GM12878 (cell line): ENCODE measurements around the gene WNK2. TPM values are rescaled to one million over a fixed set of nuclear protein-coding genes. Genes with fewer than 3 reads are reported as not detected.

Experiments used
- ATAC-seq: fragments of 200-7000 bp; cut with Tn5 transposase; 3 replicates; pipeline ENCODE4 v1.9.1; 2020; ENCODE audit warnings: mild to moderate bottlenecking, moderate library complexity
- BruUV-seq: library from RNA; stranded (reverse); fragments of 400-500 nt; replicated peaks from 2 replicates; lab custom pipeline; 2021; lab: Mats Ljungman, UMichigan
- CTCF ChIA-PET: fragments of 300-600 bp; sonication (Branson Sonifier 250); formaldehyde crosslinking; extraction: SDS; loops from one replicate; lab custom pipeline; 2021; ENCODE audit warnings: inconsistent platforms; lab: Yijun Ruan, JAX
- POLR2A ChIA-PET: fragments of 350-600 bp; formaldehyde crosslinking; extraction: SDS; loops from one replicate; lab custom pipeline; 2021; ENCODE audit warnings: inconsistent platforms; lab: Charles Lee
- RAD21 ChIA-PET: fragments of 300-600 bp; sonication (Branson Sonifier 250); formaldehyde crosslinking; loops from one replicate; lab custom pipeline; 2023; ENCODE audit warnings: antibody characterized with exemption; ENCODE audit not compliant: unreplicated experiment; lab: Charles Lee
- SMC1A ChIA-PET: fragments of 300-600 bp; sonication (Branson Sonifier 250); formaldehyde crosslinking; loops from one replicate; lab custom pipeline; 2023; ENCODE audit not compliant: unreplicated experiment, uncharacterized antibody; lab: Charles Lee
- DNase-seq: peaks from one replicate; pipeline ENCODE4 v3.0.0-alpha.2; 2011; ENCODE audit warnings: low read depth, low spot score
- FAIRE-seq: peaks from 3 replicates; lab custom pipeline; 2011; peaks lifted over from hg19 to GRCh38; lab: Jason Lieb, UNC
- H2AFZ ChIP-seq: 2 replicates; pipeline ENCODE4 v1.6.0; 2011; ENCODE audit warnings: low read depth, low read length, control low read depth; ENCODE audit not compliant: control insufficient read depth
- H3K27ac ChIP-seq: 2 replicates; pipeline ENCODE4 v1.5.1; 2011; ENCODE audit warnings: control low read depth; ENCODE audit not compliant: control insufficient read depth, insufficient read depth
- H3K27me3 ChIP-seq, 2 experiments: replicated peaks in 1 of 2; 2 replicates each; pipeline versions ENCODE4 v1.6.0 to v1.6.1; 2011; ENCODE audit warnings: low read length in 1 of 2; ENCODE audit not compliant: control insufficient read depth in 2 of 2, insufficient read depth in 2 of 2
- H3K36me3 ChIP-seq, 2 experiments: 2 replicates each; pipeline ENCODE4 v1.5.1; 2011; ENCODE audit warnings: low read length in 1 of 2; ENCODE audit not compliant: control insufficient read depth in 2 of 2, insufficient read depth in 2 of 2
- H3K4me1 ChIP-seq: 2 replicates; pipeline ENCODE4 v1.6.1; 2011; ENCODE audit warnings: mild to moderate bottlenecking, low read length, moderate library complexity, mixed read lengths; ENCODE audit not compliant: control insufficient read depth, insufficient read depth
- H3K4me2 ChIP-seq: 2 replicates; pipeline ENCODE4 v1.6.0; 2011; ENCODE audit warnings: control low read depth; ENCODE audit not compliant: control insufficient read depth, insufficient read depth
- H3K4me3 ChIP-seq: fragments of 200-600 bp; sonication (generic); 2 replicates; pipeline ENCODE4 v1.5.1; 2016
- H3K79me2 ChIP-seq: 2 replicates; pipeline ENCODE4 v1.6.0; 2011; ENCODE audit warnings: low read length; ENCODE audit not compliant: control insufficient read depth, insufficient read depth
- H3K9ac ChIP-seq: 2 replicates; pipeline ENCODE4 v1.8.0; 2011; ENCODE audit warnings: low read length, control low read depth, mixed read lengths; ENCODE audit not compliant: control insufficient read depth, insufficient read depth
- H3K9me3 ChIP-seq: replicated peaks from 3 replicates; pipeline ENCODE4 v1.5.1; 2011; ENCODE audit warnings: mild to moderate bottlenecking, low read length; ENCODE audit not compliant: control insufficient read depth, insufficient read depth
- H4K20me1 ChIP-seq: 2 replicates; pipeline ENCODE4 v1.6.0; 2011; ENCODE audit not compliant: control insufficient read depth, insufficient read depth
- ATF7 ChIP-seq: fragments of 450-650 bp; IDR thresholded peaks from 2 replicates; pipeline ENCODE4 v1.6.1; 2016; ENCODE audit warnings: low read depth, mild to moderate bottlenecking
- CHD4 ChIP-seq: fragments of 200-600 bp; sonication (generic); IDR thresholded peaks from 2 replicates; pipeline ENCODE4 v1.6.1; 2016; ENCODE audit warnings: mild to moderate bottlenecking
- EED ChIP-seq: sonication (generic); IDR thresholded peaks from 2 replicates; pipeline ENCODE4 v1.6.1; 2016; ENCODE audit warnings: antibody characterized with exemption, low read depth
- PRDM15 ChIP-seq: fragments of 450-650 bp; formaldehyde crosslinking; IDR thresholded peaks from 2 replicates; pipeline ENCODE4 v1.4.0; 2020; ENCODE audit warnings: mild to moderate bottlenecking, moderate library complexity
- RFX5 ChIP-seq: IDR thresholded peaks from 2 replicates; pipeline ENCODE4 v1.6.1; 2011; ENCODE audit warnings: low read depth, low read length, improper control_type of control experiment
- SREBF2 ChIP-seq: IDR thresholded peaks from 2 replicates; pipeline ENCODE4 v1.6.1; 2012; ENCODE audit warnings: mild to moderate bottlenecking, low read length
- TARDBP ChIP-seq: IDR thresholded peaks from 2 replicates; pipeline ENCODE4 v1.6.1; 2016; ENCODE audit warnings: borderline replicate concordance
- WGBS: methylation state at CpG from one replicate; pipeline ENCODE4 v1.1.6; 2016; ENCODE audit warnings: low lambda C conversion rate; ENCODE audit not compliant: insufficient replicate concordance, insufficient coverage; ENCODE audit errors: missing lambda C conversion rate; 5-methylcytosine and 5-hydroxymethylcytosine counted together
- in situ Hi-C: fragments of 300-500 bp; cut with MboI; formaldehyde crosslinking; loops from 9 replicates; pipeline ENCODE4 v1.14.3; 2018; ENCODE audit warnings: mixed read lengths
- intact Hi-C: fragments of 100-400 bp; cut with micrococcal nuclease; formaldehyde crosslinking; loops from one replicate; pipeline ENCODE4 v1.14.2; 2022; ENCODE audit not compliant: unreplicated experiment
- polyA plus RNA-seq, 11 experiments: library from polyadenylated mRNA; depleted of rRNA in 4 of 11; unstranded in 6 of 11; stranded (reverse) in 5 of 11; fragments of >200 nt; fragmentation: Nextera tagmentation in 4 of 11; fragmentation: Illumina TruSeq in 1 of 11; extraction: Ambion mirVana in 4 of 11; extraction: Trizol in 1 of 11; gene quantifications; 1 replicate in 1 of 11; 2 replicates in 10 of 11; pipeline versions ENCODE4 v1.2.1 to v1.2.3, GENCODE V29; 2011 to 2016; ENCODE audit warnings: inconsistent platforms in 2 of 11, missing spikeins in 2 of 11, low read depth in 1 of 11
- total RNA-seq, 4 experiments: library from RNA; depleted of rRNA in 3 of 4; stranded (reverse); fragments of >200 nt in 3 of 4; fragmentation: Illumina TruSeq in 1 of 4; extraction: Trizol in 1 of 4; gene quantifications; 2 replicates each; pipeline versions ENCODE4 v1.2.1 to v1.2.3, GENCODE V29; 2013 to 2021
- TF ChIP-seq, protein P1 (sequence below): fragments of 450-650 bp; IDR thresholded peaks from 2 replicates; pipeline ENCODE4 v1.6.1; 2016; ENCODE audit warnings: mild to moderate bottlenecking, moderate library complexity, borderline replicate concordance

WNK2 gene
- total and polyA plus RNA-seq, 10 of the 15 experiments (the other 5 are each of a cell fraction or from before 2014, with no cell fraction given), result 0.15 TPM; not detected in 9

DNA sequence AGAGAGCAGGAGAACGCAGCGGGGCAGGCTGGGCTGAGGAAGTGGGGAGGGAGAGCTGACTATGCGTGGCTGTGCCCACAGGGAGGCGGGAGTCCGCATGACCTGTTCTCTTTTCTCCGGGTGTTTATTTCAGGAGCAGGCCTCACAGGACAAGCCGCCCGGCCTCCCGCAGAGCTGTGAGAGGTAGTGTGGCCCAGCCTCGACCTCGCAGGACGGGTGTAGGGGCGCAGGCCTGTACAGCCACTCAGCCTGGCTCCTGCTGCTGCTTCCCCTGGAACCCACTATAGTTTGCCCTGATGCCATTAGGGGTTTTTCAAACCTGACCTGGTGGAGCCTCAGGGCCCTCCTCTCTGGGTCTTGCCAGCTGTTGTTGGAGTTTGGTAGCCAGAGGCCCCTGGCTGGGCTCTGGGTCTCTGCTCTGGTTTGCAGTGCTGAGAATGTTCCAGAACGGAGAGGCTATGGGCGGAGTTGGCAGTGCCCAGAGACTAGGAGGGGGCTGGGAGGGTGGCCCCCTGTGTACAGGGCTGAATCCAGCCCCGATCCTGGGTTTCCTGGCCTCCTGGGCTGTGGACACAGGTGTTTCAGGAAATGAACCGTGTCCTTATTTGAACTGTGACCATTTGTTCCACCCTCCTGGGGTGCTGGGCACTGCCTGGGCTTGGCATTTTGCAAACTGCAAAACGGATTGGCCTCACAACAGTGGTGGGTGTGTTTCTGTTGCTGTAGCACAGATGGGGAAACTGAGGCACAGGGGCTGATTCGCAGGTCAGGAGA is 78.8 kb downstream of the WNK2 start:
- RAD21 ChIA-PET, result no interaction called here
- Histone ChIP-seq H3K4me3 (no peak overlapping the region), H3K27me3 (no peaks in the 10 kb centered on the region), H2AFZ (no peak overlapping the region), H3K9ac (no peak overlapping the region), H3K9me3 (no peaks in the 10 kb centered on the region), H3K27ac (no peak overlapping the region), H3K4me2 (no peak overlapping the region), H3K79me2 (no peaks in the 10 kb centered on the region), H4K20me1 (no peaks in the 10 kb centered on the region), H3K36me3 (no peaks in the 10 kb centered on the region), H3K4me1 (no peaks in the 10 kb centered on the region)
- SMC1A ChIA-PET, result interaction anchor here (0.8 kb wide), 1 partner anchor 67 kb away, joined by 3 read pairs; no protein-coding TSS in a partner anchor
- no peak for FAIRE-seq
- WGBS, result 45% methylated on average over 19 of the region's 19 CpGs
- no peak for DNase-seq
- in situ Hi-C loops, result no loop called here
- no peak for TF ChIP-seq SREBF2
- TF ChIP-seq, protein P1, sequence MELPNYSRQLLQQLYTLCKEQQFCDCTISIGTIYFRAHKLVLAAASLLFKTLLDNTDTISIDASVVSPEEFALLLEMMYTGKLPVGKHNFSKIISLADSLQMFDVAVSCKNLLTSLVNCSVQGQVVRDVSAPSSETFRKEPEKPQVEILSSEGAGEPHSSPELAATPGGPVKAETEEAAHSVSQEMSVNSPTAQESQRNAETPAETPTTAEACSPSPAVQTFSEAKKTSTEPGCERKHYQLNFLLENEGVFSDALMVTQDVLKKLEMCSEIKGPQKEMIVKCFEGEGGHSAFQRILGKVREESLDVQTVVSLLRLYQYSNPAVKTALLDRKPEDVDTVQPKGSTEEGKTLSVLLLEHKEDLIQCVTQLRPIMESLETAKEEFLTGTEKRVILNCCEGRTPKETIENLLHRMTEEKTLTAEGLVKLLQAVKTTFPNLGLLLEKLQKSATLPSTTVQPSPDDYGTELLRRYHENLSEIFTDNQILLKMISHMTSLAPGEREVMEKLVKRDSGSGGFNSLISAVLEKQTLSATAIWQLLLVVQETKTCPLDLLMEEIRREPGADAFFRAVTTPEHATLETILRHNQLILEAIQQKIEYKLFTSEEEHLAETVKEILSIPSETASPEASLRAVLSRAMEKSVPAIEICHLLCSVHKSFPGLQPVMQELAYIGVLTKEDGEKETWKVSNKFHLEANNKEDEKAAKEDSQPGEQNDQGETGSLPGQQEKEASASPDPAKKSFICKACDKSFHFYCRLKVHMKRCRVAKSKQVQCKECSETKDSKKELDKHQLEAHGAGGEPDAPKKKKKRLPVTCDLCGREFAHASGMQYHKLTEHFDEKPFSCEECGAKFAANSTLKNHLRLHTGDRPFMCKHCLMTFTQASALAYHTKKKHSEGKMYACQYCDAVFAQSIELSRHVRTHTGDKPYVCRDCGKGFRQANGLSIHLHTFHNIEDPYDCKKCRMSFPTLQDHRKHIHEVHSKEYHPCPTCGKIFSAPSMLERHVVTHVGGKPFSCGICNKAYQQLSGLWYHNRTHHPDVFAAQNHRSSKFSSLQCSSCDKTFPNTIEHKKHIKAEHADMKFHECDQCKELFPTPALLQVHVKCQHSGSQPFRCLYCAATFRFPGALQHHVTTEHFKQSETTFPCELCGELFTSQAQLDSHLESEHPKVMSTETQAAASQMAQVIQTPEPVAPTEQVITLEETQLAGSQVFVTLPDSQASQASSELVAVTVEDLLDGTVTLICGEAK, result no peak
- no peak for TF ChIP-seq PRDM15 (CRISPR knock-in tag)
- no peak for TF ChIP-seq ATF7
- TF ChIP-seq CHD4, result no peak
- no peak for TF ChIP-seq RFX5
- TF ChIP-seq TARDBP, result no peak
- no peak for TF ChIP-seq EED
- ATAC-seq, result no peak
- intact Hi-C loops, result no loop called here
- CTCF ChIA-PET, result no interaction called here
- no TSS peak for BruUV-seq
- POLR2A ChIA-PET, result no interaction called here
